Endodermal cell (in vitro differentiated cells): Measurements from ENCODE around the gene USP14. TPM values are rescaled to one million over a fixed set of nuclear protein-coding genes. Genes with fewer than 3 reads are reported as not detected.

ENCODE experiments used
- DNase-seq: peaks from one replicate; pipeline ENCODE4 v3.0.0-alpha.2; 2017
- H3K27ac ChIP-seq: 2 replicates; pipeline ENCODE4 v1.5.1; 2013; ENCODE audit warnings: mild to moderate bottlenecking, low read depth, low read length, moderate library complexity
- H3K27me3 ChIP-seq: 2 replicates; pipeline ENCODE4 v1.6.1; 2013; ENCODE audit warnings: mild to moderate bottlenecking, low read length, moderate library complexity; ENCODE audit not compliant: insufficient read depth, control insufficient read depth, poor library complexity, severe bottlenecking
- H3K36me3 ChIP-seq: 2 replicates; pipeline ENCODE4 v1.7.0; 2013; ENCODE audit warnings: mild to moderate bottlenecking, low read length, moderate library complexity; ENCODE audit not compliant: control insufficient read depth, insufficient read depth
- H3K4me1 ChIP-seq: one replicate; pipeline ENCODE4 v1.7.0; 2013; ENCODE audit warnings: low read length; ENCODE audit not compliant: control insufficient read depth, insufficient read depth
- H3K4me3 ChIP-seq: 2 replicates; pipeline ENCODE4 v1.5.1; 2013; ENCODE audit warnings: mild to moderate bottlenecking, low read length, moderate library complexity
- H3K9ac ChIP-seq: 2 replicates; pipeline ENCODE4 v1.6.1; 2013; ENCODE audit warnings: mild to moderate bottlenecking, low read length, moderate library complexity; ENCODE audit not compliant: poor library complexity, severe bottlenecking; ENCODE audit errors: extremely low read depth
- H3K9me3 ChIP-seq: 2 replicates; pipeline ENCODE4 v1.6.1; 2013; ENCODE audit warnings: mild to moderate bottlenecking, low read length, moderate library complexity; ENCODE audit not compliant: control insufficient read depth
- H3K27ac Mint-ChIP-seq: 2 replicates; pipeline ENCODE4 v1.8.0; 2020; ENCODE audit warnings: mixed read lengths
- H3K27me3 Mint-ChIP-seq: 2 replicates; pipeline ENCODE4 v1.8.0; 2021; ENCODE audit warnings: mild to moderate bottlenecking, mixed read lengths; ENCODE audit not compliant: insufficient read depth
- H3K36me3 Mint-ChIP-seq: 2 replicates; pipeline ENCODE4 v1.8.0; 2020; ENCODE audit warnings: low read depth, mixed read lengths
- H3K4me1 Mint-ChIP-seq: 2 replicates; pipeline ENCODE4 v1.8.0; 2020; ENCODE audit warnings: mixed read lengths
- H3K4me3 Mint-ChIP-seq: 2 replicates; pipeline ENCODE4 v1.8.0; 2020; ENCODE audit warnings: mild to moderate bottlenecking, moderate library complexity, mixed read lengths
- H3K9me3 Mint-ChIP-seq: 2 replicates; pipeline ENCODE4 v1.8.0; 2020; ENCODE audit warnings: mild to moderate bottlenecking, mixed read lengths
- CTCF ChIP-seq: fragments of 200-600 bp; sonication (generic); conservative IDR thresholded peaks from 2 replicates; pipeline ENCODE4 v1.5.0; 2021; ENCODE audit warnings: antibody characterized with exemption, mild to moderate bottlenecking
- WGBS, 2 experiments: methylation state at CpG; one replicate each; pipeline versions ENCODE4 v1.1.5 to v1.1.7; 2013; ENCODE audit warnings: missing lambda C conversion rate in 2 of 2, mixed read lengths in 1 of 2; ENCODE audit not compliant: insufficient coverage in 1 of 2, insufficient read length in 1 of 2; 5-methylcytosine and 5-hydroxymethylcytosine counted together
- total RNA-seq, 2 donors: library from RNA; stranded (reverse); fragmentation: NEBNext Ultra II Directional in 1 of 2; extraction: Animal tissue kit (Norgen Biotek cat#: 25700) in 1 of 2; gene quantifications; 2 replicates in 1 of 2; 3 replicates in 1 of 2; pipeline ENCODE4 v1.2.1, GENCODE V29; 2021

Gene USP14
- total RNA-seq, 2 donors from 2014 or later, result 76.2 to 92.4 TPM

- peaks cover 85% of the 10 kb centered on the region for H3K36me3 ChIP-seq
- H3K9me3 ChIP-seq, result no peaks in the 10 kb centered on the region
- no peak for TF ChIP-seq CTCF
- no peaks in the 10 kb centered on the region for H3K4me1 ChIP-seq
- no peak for DNase-seq
- H3K27me3 Mint-ChIP-seq, result no peaks in the 10 kb centered on the region
- no peak overlapping the region for H3K9ac ChIP-seq
- peaks cover 2% of the 10 kb centered on the region for H3K4me1 Mint-ChIP-seq
- H3K36me3 Mint-ChIP-seq, result peaks cover 57% of the 10 kb centered on the region
- no peaks in the 10 kb centered on the region for H3K27me3 ChIP-seq
- H3K27ac Mint-ChIP-seq, result no peak overlapping the region
- H3K4me3 ChIP-seq, result no peak overlapping the region
- H3K4me3 Mint-ChIP-seq, result no peak overlapping the region
- H3K27ac ChIP-seq, result no peak overlapping the region
- no peaks in the 10 kb centered on the region for H3K9me3 Mint-ChIP-seq
- 100% methylated on average over 1 of the region's 2 CpGs; no CpG with 5 or more reads in 1 of the 2 experiments for WGBS, 2 experiments
Observed at GRCh38 chr18:250685-251084, 92.3 kb downstream of the USP14 start.

GRCh38 chr18:251572-251971, 93.2 kb downstream of the USP14 start:
- H3K27ac Mint-ChIP-seq, result no peak overlapping the region
- no peak overlapping the region for H3K4me3 Mint-ChIP-seq
- peaks cover 61% of the 10 kb centered on the region for H3K36me3 Mint-ChIP-seq
- no peaks in the 10 kb centered on the region for H3K27me3 Mint-ChIP-seq
- no peaks in the 10 kb centered on the region for H3K9me3 ChIP-seq
- no peak overlapping the region for H3K9ac ChIP-seq
- TF ChIP-seq CTCF, result no peak
- H3K27ac ChIP-seq, result no peak overlapping the region
- 92 to 96% methylated on average over 2 to 5 of the region's 5 CpGs for WGBS, 2 experiments
- no peak overlapping the region for H3K4me3 ChIP-seq
- H3K4me1 ChIP-seq, result no peaks in the 10 kb centered on the region
- DNase-seq, result no peak
- no peaks in the 10 kb centered on the region for H3K9me3 Mint-ChIP-seq
- peaks cover 2% of the 10 kb centered on the region for H3K4me1 Mint-ChIP-seq
- no peaks in the 10 kb centered on the region for H3K27me3 ChIP-seq
- H3K36me3 ChIP-seq, result peaks cover 87% of the 10 kb centered on the region

GRCh38 chr18:253121-253520, 94.8 kb downstream of the USP14 start:
- Histone ChIP-seq H3K9me3 (no peaks in the 10 kb centered on the region), H3K4me3 (no peak overlapping the region), H3K27ac (no peak overlapping the region), H3K36me3 (peaks cover 87% of the 10 kb centered on the region), H3K4me1 (no peaks in the 10 kb centered on the region), H3K9ac (no peak overlapping the region), H3K27me3 (no peaks in the 10 kb centered on the region)
- no peaks in the 10 kb centered on the region for H3K27me3 Mint-ChIP-seq
- H3K4me1 Mint-ChIP-seq, result peaks cover 2% of the 10 kb centered on the region
- no peak overlapping the region for H3K27ac Mint-ChIP-seq
- H3K36me3 Mint-ChIP-seq, result peaks cover 65% of the 10 kb centered on the region
- DNase-seq, result no peak
- H3K9me3 Mint-ChIP-seq, result no peaks in the 10 kb centered on the region
- TF ChIP-seq CTCF, result no peak
- 92 to 100% methylated on average over 1 of the region's 1 CpG for WGBS, 2 experiments
- no peak overlapping the region for H3K4me3 Mint-ChIP-seq
